ENCODE data around the gene VAMP2. TPM values are rescaled to one million over a fixed set of nuclear protein-coding genes. Genes with fewer than 3 reads are reported as not detected.
A peak's percentile ranks its signal among the peaks of the same experiment; 100 is the strongest.

VAMP2 gene
- total and polyA plus RNA-seq, 9 of the 15 experiments (the other 6 are each of a cell fraction or from before 2014, with no cell fraction given) = 2.3 to 31.8 (median 6.0) TPM

GRCh38 chr17:8158267-8159031 is 4.3 kb downstream of the VAMP2 start (continued):
- 0 out of 2 replicates have a peak, but pooled peaks have one; percentile 29 for TF ChIP-seq ZBTB33 (CRISPR knock-in tag; IDR thresholded peaks at IDR 0.05)
- TF ChIP-seq AFF1 (IDR thresholded peaks at IDR 0.05; ENCODE audit: low read depth in 1 of 2, partially characterized antibody in 2 of 2) = no peak
- no peak for TF ChIP-seq XRCC5 (IDR thresholded peaks at IDR 0.05; ENCODE audit: low read depth, low read length)
- TF ChIP-seq DMBX1 (CRISPR knock-in tag; IDR thresholded peaks at IDR 0.05; ENCODE audit: borderline replicate concordance) = no peak
- TF ChIP-seq ZNF263 (CRISPR knock-in tag; IDR thresholded peaks at IDR 0.05; ENCODE audit: borderline replicate concordance) = no peak
- no peak for TF ChIP-seq POLR2B (IDR thresholded peaks at IDR 0.05; ENCODE audit: low read depth, partially characterized antibody)
- no peak for TF ChIP-seq WHSC1 (IDR thresholded peaks at IDR 0.05; ENCODE audit: low read length)
- TF ChIP-seq SRSF1 (IDR thresholded peaks at IDR 0.05; ENCODE audit: low read depth, low read length) = no peak
- TF ChIP-seq, protein P1, sequence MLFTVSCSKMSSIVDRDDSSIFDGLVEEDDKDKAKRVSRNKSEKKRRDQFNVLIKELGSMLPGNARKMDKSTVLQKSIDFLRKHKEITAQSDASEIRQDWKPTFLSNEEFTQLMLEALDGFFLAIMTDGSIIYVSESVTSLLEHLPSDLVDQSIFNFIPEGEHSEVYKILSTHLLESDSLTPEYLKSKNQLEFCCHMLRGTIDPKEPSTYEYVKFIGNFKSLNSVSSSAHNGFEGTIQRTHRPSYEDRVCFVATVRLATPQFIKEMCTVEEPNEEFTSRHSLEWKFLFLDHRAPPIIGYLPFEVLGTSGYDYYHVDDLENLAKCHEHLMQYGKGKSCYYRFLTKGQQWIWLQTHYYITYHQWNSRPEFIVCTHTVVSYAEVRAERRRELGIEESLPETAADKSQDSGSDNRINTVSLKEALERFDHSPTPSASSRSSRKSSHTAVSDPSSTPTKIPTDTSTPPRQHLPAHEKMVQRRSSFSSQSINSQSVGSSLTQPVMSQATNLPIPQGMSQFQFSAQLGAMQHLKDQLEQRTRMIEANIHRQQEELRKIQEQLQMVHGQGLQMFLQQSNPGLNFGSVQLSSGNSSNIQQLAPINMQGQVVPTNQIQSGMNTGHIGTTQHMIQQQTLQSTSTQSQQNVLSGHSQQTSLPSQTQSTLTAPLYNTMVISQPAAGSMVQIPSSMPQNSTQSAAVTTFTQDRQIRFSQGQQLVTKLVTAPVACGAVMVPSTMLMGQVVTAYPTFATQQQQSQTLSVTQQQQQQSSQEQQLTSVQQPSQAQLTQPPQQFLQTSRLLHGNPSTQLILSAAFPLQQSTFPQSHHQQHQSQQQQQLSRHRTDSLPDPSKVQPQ (CRISPR knock-in tag; IDR thresholded peaks at IDR 0.05; ENCODE audit: borderline replicate concordance) = no peak
- no peak for TF ChIP-seq TAF7 (tag; IDR thresholded peaks at IDR 0.05)
- no peak for TF ChIP-seq NFXL1 (CRISPR knock-in tag; IDR thresholded peaks at IDR 0.05)
- TF ChIP-seq CBFA2T3 (IDR thresholded peaks at IDR 0.05) = no peak
- TF ChIP-seq TRIM28 (IDR thresholded peaks at IDR 0.05) = no peak
- TF ChIP-seq, protein P2, sequence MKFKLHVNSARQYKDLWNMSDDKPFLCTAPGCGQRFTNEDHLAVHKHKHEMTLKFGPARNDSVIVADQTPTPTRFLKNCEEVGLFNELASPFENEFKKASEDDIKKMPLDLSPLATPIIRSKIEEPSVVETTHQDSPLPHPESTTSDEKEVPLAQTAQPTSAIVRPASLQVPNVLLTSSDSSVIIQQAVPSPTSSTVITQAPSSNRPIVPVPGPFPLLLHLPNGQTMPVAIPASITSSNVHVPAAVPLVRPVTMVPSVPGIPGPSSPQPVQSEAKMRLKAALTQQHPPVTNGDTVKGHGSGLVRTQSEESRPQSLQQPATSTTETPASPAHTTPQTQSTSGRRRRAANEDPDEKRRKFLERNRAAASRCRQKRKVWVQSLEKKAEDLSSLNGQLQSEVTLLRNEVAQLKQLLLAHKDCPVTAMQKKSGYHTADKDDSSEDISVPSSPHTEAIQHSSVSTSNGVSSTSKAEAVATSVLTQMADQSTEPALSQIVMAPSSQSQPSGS (CRISPR knock-in tag; IDR thresholded peaks at IDR 0.05) = no peak
- TF ChIP-seq GABPB1 (CRISPR knock-in tag; IDR thresholded peaks at IDR 0.05) = no peak; the same call in 1 of the 2 replicates
- TF ChIP-seq NR2F6 (CRISPR knock-in tag; IDR thresholded peaks at IDR 0.05) = no peak
- TF ChIP-seq BDP1 (IDR thresholded peaks at IDR 0.05; ENCODE audit: insufficient read depth, insufficient read length) = no peak
- no peak for TF ChIP-seq CEBPB (tag; IDR thresholded peaks at IDR 0.05)
- TF ChIP-seq KAT2B (IDR thresholded peaks at IDR 0.05; ENCODE audit: low read depth, low read length) = no peak
